Bone marrow (tissue), 2 donors: ENCODE measurements around the gene GBP1.
A peak's percentile ranks its signal among the peaks of the same experiment; 100 is the strongest.
"Not testable (repeated sequence)": the region's sequence is repeated elsewhere in the genome, so short reads cannot be mapped to it uniquely, and the experiment has no call there.

ENCODE experiments used
- DNase-seq, 2 donors: peaks; one replicate each; lab custom pipeline; 2025; lab: John Stamatoyannopoulos, UW

GBP1 gene, protein sequence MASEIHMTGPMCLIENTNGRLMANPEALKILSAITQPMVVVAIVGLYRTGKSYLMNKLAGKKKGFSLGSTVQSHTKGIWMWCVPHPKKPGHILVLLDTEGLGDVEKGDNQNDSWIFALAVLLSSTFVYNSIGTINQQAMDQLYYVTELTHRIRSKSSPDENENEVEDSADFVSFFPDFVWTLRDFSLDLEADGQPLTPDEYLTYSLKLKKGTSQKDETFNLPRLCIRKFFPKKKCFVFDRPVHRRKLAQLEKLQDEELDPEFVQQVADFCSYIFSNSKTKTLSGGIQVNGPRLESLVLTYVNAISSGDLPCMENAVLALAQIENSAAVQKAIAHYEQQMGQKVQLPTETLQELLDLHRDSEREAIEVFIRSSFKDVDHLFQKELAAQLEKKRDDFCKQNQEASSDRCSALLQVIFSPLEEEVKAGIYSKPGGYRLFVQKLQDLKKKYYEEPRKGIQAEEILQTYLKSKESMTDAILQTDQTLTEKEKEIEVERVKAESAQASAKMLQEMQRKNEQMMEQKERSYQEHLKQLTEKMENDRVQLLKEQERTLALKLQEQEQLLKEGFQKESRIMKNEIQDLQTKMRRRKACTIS

DNA sequence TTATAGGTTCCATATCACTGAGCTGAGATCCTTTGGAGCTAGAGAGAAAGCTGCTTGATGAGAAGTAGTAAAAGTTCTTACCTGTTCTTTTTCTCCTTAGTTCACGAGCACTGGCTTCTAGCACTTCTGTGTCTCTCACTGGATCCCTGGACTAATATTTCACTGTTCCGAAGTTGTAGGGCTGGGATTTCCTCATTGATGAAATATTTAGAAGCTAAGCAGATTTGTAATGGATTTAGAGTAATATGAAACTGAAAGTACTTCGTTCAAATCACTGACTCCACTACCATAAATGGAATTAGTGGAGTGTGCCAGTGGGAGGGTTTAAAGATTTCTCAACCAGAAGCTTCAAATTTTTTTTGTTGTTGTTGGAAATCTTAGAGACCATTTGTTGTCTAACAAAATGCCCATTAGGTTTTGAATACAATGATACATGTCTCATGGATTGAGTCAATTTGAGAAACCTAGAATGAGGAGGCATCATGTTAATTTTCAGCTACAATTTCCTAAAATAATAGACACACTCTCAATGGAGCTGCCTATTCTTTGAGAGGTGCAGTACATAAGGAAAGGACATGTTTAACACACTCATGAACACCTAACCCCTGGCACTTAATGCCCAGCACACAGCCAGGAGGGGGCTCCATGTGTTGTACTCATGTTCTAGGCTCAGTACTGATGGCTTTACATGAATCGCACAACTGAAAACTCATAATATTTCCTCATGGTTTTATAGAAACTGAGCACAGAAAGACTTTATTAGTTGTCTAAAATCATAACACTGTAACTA is at the start of gene GBP1:
GBP1 (minus strand) TSS at position 130 of the 790 bp plus-strand sequence. CDS start 1,974 bp downstream, outside the sequence.
- DNase-seq = peak in 1 of 2 donors; percentile 33

DNA sequence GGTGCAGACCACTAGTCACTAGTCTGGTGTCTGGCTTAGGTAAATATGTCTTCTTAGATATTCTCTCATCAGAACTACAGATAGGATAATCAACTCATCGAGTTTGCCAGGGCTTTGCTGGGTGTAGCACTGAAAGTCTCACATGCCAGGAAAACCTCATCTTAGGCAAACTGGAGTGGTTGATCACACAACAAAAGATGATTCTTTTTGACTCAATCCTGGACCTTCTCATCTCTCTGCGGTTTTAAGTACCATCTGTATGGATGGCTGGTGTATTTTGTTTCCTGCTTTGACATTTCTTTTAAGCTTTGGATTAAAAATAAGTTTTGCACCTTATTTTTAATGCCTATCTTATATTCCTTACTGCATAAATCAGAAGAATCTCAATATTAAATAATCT is 49.7 kb upstream of the GBP1 start:
- DNase-seq = no peak

DNA sequence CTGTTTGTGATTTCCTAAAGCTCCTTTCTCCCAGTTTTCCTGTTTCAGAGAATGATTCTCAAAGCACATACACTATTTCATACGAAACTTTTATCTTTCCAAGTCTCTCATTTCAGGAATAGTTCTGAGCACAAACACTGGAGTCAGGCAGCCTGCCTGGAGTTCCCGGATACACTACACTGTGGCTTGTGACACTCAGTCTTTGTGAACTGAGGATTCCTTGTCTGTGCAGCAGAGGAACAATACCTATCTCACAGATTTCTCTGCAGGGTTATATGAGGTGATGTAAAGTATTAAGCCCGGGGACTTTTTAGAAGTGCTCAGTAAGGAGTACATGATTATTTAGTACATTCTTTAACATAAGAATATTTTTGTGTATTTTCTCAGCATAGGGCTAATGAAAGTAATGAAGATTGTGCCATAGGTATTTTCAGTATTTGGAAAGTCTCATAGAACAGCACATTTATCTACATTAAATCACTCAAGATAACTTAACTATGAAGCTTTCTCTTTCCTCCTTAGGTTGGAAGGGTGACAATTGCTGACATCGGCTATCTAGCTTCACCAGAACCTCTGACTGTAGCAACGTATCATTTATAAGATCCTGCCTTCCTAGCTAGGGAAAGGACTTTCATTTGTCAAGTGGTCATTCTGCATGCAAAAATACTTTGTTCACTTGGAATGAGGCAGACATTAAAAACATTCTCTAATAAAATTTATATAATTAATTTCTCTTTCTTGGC is 48.0 kb upstream of the GBP1 start:
- DNase-seq = no peak

DNA sequence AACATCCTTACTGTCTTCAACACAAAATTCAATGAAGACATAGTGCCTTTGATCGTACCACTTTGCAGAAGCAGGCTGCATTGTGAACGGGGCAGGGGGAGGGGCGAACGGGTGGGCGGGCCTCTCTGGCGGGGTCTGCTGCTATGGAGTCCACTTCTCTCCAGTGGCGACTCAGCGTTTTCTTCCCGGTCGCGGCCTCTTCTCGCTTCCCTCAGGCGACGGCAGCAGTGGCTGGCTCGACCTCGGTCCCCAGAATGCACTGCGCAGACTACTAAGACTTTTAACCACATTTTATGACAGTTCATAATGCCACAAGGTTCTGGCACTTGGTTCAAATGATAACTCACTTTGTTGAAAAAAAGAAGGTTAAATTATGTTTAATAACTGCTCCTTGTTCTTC is 39.7 kb upstream of the GBP1 start:
- DNase-seq = no peak

DNA sequence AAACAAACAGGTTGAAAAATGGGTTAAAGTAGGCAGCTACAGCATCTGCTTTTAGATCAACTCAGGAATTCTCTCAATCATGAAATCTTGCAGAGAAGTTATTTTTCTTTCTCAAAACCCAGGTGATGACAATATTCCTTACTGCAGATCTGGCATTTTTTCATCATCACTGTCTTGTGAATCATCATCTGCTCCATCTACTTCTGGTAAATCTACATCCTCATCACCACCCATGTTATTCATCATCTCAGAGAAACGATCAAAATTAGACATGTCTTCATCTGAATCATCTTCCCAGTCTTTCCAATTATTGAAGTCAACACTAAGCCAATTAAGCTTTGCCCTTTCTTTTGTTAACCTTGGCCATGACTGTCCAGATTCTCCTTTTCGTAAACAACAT is 39.1 kb upstream of the GBP1 start:
- no peak for DNase-seq

DNA sequence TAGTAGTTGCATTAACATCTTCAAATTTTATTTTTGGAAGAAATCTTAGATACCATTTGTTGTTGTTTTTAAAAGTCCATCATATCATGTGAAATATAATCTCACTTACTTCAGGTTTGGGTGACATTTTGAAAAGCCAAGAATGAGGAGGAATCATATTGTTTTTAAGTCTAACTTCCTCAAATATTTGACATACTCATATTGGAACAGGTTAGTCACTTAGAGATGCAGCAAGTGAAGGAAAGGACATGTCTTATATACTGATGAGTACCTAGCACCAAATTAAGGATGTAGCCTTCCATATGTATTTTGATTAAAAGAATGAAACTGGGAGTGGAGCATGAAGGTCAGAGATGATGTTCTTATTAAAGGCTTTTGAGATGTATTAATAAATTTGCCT is 37.0 kb upstream of the GBP1 start:
- no peak for DNase-seq

DNA sequence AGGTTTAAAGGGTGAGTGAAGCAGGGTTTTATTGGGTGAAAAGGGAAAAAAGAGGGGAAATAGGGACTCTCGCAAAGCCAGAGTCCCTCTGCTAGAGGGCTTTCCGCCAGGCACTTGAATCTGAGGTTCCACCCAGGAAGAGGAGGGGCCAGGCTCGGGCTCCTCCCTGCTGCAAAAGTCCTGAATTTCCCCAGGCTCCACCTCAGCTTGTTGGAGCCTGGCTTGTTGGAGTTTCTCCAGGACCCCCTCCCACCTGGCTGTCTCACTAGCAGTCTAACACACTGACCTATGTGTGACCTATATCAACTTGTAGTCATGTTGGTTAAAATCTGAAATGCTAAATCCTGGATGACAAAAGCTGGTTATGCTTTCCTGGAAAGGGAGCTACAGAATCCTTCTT is 35.4 kb upstream of the GBP1 start:
- DNase-seq = no peak

DNA sequence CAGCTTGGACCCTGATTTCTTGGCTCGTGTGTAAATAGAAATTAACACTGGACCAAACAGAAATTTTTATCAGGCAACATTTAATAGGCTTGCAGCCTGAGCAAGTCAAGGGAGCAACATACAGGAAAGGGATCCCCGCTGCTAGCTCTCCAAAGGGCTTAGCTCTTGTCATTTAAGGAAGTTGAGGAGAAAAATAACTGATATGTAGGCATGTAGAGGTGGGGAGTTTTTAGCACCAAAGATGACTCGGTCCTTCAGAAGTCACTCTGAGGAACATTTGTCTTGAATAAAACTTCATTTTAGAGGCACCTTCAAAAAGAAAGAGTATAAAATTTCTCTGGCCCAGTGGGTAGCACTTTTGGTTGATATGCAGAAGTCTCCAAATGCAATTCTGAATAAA is 33.8 kb upstream of the GBP1 start:
- DNase-seq = peak in 1 of 2 donors; percentile 28

DNA sequence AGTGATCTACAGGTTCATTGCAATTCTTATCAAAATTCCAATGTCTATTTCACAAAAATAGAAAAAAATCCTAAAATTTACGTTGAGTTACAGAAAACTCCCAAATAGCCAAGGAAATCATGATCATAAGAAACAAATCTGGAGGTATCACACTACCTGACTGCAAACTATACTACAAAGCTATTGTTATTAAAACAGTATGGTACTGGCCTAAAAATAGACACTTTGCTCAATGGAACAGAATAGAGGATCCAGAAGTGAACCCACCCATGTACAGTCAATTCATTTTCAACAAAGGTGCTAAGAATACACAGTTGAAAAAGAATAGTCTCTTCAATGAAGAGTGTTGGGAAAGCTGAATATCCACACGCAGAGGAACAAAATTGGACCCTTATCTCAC is 30.7 kb upstream of the GBP1 start:
- no peak for DNase-seq

DNA sequence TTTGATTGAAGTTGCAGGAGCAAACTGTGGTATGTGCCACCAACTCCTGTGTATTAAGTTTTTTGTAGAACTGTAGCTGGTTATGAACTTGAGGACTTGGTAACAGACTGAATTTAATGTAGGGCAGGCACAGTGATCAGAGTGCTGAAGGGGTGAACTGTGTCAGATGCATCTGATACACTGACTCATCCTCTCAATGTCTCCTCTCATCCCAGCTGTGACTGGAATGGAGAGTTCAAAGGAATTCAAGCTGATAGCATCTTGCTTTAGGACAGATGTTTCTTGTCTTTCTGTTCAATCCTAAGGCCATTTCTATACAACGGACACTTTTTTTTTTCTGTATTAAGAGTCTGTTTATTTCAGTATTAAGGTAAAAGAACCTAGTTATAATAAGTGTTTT is 25.0 kb upstream of the GBP1 start:
- DNase-seq = no peak

DNA sequence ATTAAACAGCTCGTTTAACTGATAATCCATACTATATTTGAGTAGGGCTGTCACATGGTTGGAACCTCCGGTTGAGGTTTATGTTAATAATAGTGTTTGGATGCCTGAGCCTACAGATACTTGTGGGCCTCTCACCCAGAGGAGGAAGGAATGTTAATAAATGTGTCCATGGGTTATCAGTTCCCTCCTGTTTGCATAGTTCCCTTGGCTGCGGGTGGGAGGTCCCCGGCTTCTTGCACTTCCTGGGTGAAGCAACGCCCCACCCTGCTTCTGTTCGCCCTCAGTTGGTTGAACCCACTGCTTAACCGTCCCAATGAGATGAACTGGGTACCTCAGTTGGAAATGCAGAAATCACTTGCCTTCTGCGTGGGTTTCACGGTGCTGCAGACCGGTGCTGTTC is 23.6 kb upstream of the GBP1 start:
- DNase-seq = no peak

DNA sequence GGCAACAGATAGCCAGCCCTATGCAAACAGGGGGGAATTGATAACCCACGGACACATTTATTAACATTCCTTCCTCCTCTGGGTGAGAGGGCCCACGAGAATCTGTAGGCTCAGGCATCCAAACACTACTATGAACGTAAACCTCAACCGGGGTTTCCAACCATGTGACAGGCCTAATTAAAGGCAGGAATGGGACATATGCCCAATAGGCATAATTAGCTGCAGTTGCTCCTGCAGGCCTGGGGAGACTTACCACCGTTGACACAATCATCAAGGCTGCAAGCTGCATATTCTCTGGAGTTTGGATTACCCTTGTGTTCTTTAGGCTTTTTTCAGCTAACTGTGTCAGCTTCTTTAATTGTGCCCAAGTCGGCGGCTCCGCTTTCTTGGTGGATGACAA is 22.2 kb upstream of the GBP1 start:
- DNase-seq = no peak

DNA sequence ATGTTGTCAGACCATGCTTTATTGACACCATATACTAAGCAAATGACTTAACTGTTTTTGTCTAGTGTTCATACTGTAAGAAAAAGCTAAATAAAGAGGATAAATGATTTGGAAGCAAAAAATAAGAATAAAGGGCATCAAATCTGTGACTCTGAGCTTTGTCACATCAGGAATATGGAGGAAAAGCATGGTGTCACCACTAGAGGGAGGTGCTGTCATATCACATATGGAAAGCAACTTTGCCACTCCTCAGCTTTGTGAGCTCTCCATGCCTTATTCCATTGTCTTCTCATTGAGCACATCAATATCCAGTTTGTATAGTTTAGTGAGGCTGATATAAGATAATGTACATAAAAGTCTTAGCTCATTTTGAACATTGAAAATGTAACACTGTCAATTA is 20.8 kb upstream of the GBP1 start:
- peak in 1 of 2 donors; percentile 19 for DNase-seq

DNA sequence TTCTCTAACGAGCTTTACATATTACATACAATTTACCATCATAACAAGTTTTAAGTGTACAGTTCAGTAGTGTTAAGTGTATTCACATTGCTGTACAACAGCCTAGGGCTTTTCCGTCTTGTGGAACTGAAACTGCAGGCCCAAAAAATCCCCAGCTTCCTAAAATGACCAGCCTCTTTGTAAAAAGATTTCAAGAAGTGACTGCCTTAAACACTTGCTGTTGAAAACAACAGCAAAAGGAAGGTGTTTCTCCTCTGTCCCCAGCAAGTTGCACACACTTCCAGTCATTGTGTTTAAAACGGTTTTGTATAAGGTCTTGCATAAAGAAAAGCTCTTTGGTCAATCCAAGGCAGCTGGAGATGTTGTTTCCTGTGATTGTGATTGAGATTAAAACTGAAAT is 16.0 kb upstream of the GBP1 start:
- DNase-seq = no peak

DNA sequence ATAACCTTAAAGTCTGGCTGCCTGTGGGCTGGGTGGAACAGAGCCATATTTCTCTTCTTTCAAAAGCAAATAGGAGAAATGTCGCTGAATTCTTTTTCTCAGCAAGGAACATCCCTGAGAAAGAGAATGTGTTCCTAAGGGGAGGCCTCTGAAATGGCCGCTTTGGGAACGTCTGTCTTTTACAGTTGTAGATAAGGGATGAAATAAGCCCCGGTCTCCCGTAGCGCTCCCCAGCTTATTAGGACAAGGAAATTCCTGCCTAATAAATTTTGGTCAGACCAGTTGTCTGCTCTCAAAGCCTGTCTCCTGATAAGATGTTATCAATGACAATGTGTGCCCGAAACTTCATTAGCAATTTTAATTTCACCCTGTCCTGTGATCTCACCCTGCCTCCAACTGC is 15.1 kb upstream of the GBP1 start:
- not testable (repeated sequence) for DNase-seq

DNA sequence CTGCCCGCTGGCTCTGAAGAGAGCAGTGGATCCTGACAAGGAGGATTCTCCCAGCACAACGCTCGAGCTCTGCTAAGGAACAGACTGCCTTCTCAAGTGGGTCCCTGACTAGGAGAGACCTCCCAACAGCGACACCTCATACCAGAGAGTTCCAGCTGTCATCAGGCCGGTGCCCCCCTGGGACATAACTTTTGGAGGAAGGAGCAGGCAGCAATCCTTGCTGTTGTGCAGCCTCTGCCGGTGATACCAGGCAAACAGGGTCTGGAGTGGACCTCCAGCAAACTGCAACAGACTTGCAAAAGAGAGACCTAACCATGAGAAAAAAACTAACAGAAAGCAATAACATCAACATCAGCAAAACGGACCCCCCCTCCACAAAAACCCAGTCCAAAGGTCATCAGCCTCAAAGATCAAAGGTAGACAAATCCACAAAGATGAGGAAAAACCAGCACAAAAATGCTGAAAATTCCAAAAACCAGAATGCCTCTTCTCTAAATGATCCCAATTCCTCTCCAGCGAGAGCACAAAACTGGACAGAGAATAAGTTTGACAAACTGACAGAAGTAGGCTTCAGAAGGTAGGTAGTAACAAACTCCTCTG is 7.6 kb upstream of the GBP1 start:
- not testable (repeated sequence) for DNase-seq

DNA sequence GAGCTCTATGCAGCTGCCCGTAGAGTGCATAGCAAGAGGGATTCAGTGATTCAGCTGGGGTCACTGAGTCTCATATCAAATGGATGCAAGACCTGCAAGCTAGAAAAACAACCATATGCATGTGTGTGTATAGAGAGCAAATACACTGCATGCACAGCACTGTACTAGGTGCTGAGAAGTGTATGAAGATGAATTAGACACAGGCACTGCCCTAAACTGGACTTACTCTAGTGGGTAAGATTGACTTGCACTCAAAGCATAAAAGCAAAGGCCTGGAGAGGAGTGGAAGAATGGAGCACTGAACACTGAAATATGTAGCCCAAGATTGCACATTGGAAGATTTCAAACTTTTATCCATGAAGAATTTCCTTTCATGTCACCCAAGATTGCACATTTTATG is 5.5 kb upstream of the GBP1 start:
- DNase-seq = no peak

DNA sequence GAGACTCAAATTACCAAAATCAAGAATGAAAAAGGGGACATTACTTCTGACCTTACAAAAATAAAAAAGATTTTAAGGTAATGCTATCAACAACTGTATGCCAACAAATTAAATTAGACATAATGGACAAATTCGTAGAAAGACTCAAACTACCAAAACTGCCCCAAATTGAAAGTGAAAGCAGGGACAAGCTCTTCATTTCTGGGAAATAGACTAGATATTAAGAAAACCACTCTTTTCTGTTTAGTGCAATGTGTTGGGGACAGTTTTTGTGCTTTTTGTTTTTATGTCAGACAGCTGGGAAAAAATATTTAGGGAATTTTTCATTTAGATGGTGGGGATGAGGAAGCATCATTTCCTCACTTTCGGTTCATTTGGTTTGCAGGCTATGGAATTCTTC is 4.9 kb upstream of the GBP1 start:
- peak in 1 of 2 donors; percentile 30 for DNase-seq

DNA sequence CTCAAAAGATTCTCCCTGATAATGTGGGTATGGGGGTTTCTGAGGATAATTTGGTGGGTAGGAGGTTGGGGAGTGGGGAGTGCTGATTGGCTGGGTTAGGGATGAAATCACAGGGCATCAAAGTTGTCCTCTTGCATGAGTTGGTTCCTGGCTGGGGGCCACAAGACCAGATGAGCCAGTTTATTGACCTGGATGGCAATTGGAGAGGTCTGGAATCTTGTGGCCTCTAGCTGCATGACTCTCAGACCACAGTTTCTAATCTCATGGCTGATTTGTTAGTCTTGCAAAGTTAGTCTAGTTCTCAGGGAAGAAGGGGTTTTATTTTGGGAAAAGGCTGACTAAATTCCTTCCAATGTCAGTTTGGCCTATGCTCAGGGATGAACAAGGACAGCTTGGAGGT is 3.3 kb upstream of the GBP1 start:
- no peak for DNase-seq

DNA sequence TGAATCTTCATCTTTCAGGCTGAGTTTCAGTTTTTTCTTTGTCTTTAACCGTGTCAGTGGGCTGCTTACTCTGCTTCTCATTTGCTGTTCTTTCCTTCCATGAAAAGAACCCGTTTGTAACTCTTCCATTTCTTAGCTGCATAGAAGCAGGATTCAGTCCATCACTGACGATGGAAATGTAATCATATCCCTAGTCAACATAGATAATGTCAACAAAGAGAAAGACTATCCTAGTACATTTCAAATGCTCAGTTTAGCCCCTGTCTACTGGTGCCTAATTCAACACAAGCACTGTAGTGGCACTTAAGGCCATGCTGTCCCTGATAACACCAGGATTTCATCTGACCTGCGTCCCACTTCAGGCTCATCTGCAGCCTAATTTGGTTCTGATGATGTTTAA is 376 bp downstream of the GBP1 start:
- DNase-seq = no peak

DNA sequence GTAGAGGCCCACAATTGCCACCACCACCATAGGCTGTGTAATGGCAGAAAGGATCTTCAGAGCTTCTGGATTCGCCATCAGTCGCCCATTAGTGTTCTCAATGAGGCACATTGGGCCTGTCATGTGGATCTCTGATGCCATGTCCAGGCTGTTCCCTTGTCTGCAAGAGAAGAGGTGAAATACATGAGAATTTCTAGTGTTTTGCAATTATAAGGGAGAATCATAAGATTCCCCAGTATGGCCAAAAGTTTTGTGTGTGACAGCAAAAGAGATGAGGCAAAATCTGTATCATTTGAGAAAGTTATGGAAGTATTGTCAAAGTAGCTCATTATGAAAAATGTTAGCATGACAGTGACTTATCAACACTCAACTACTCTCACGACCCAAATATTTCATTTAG is 1.9 kb downstream of the GBP1 start:
- no peak for DNase-seq

DNA sequence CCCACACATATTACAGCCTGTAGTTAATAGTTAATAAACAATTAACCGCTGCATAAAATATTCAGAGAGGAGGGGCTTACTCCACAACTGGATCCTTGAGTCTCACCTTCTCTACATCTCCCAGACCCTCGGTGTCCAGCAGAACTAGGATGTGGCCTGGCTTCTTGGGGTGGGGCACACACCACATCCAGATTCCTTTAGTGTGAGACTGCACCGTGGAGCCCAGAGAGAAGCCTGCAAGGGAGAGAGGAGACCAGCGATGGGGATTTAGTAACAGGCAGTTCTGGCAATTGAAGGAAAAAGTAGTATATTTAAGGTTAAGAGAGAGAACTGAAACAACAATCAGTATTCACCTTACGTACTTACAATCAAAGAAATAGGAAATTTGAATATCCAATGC is 4.9 kb downstream of the GBP1 start:
- no peak for DNase-seq
